ENCODE results near the gene MS4A15. TPM values are rescaled to one million over a fixed set of nuclear protein-coding genes. Genes with fewer than 3 reads are reported as not detected.

MS4A15 gene
- total and polyA plus RNA-seq, 9 donors, result 0.15 to 1.1 (median 0.33) TPM; not detected in 6

DNA sequence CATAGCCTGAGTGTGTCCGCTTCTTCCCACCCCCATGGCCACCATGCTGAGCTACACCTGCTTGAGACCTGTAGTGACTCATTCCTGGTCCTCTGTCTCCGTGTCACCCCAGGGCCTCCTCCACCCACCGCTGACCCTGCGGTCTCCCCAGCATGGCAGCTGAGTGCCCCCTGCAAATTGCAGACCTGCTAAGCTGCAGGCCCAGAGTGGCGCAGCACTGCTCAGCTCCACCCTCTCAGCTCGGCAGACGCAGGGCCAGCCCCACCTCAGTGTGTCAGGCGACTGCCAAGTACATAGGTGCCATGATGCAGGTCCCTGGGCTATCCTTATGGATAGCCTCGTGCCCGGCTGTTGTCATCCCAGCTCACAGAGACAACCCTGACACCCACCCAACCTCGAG is 13.1 kb downstream of the MS4A15 start:
- intact Hi-C loops (cut with DNase I), result loop anchor here in 1 of 4 donors (10.0 kb wide), 1 partner anchor 365 kb away; no protein-coding TSS in a partner anchor
- 86 to 95% (median 90%) methylated on average over 11 of the region's 11 CpGs for WGBS, 3 donors
- no peaks in the 10 kb centered on the region for H3K27me3 ChIP-seq
- H3K9me3 ChIP-seq, result no peaks in the 10 kb centered on the region
- DNase-seq, result no peak
- H3K4me1 ChIP-seq (ENCODE audit: insufficient read depth), result no peaks in the 10 kb centered on the region
- TF ChIP-seq POLR2A (IDR thresholded peaks at IDR 0.05) (no peak), EP300 (IDR thresholded peaks at IDR 0.05) (no peak)
- TF ChIP-seq, protein P1, sequence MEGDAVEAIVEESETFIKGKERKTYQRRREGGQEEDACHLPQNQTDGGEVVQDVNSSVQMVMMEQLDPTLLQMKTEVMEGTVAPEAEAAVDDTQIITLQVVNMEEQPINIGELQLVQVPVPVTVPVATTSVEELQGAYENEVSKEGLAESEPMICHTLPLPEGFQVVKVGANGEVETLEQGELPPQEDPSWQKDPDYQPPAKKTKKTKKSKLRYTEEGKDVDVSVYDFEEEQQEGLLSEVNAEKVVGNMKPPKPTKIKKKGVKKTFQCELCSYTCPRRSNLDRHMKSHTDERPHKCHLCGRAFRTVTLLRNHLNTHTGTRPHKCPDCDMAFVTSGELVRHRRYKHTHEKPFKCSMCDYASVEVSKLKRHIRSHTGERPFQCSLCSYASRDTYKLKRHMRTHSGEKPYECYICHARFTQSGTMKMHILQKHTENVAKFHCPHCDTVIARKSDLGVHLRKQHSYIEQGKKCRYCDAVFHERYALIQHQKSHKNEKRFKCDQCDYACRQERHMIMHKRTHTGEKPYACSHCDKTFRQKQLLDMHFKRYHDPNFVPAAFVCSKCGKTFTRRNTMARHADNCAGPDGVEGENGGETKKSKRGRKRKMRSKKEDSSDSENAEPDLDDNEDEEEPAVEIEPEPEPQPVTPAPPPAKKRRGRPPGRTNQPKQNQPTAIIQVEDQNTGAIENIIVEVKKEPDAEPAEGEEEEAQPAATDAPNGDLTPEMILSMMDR (IDR thresholded peaks at IDR 0.05), result no peak
- H3K36me3 ChIP-seq, result no peaks in the 10 kb centered on the region
- no peak overlapping the region for H3K27ac ChIP-seq
- no peak overlapping the region for H3K4me3 ChIP-seq

DNA sequence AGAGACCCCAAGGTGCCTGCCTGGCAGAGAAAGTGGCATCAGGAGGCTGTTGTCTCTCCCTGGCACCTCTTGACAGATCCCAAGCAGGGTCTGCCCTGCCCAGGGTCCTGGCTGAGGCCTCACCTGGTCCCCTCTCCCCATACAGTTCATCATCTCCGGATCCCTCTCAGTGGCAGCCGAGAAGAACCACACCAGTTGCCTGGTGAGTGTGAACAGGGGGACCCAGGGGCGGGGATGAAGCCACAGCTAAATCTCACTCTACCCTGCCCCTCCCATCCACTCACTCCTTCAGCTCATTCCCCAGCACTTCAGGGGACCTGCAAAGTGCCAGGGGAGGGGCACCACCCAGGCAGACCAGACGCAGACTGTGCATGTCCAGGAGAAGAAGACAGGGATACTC is 14.5 kb downstream of the MS4A15 start:
- TF ChIP-seq EP300 (IDR thresholded peaks at IDR 0.05) (no peak), POLR2A (IDR thresholded peaks at IDR 0.05) (no peak)
- TF ChIP-seq, protein P1 (IDR thresholded peaks at IDR 0.05), result no peak
- H3K27ac ChIP-seq, result no peak overlapping the region
- H3K4me3 ChIP-seq, result no peak overlapping the region
- no peaks in the 10 kb centered on the region for H3K9me3 ChIP-seq
- WGBS, 3 donors, result 88 to 97% (median 93%) methylated on average over 4 of the region's 4 CpGs
- no peaks in the 10 kb centered on the region for H3K4me1 ChIP-seq (ENCODE audit: insufficient read depth)
- intact Hi-C loops (cut with DNase I), result loop anchor here in 1 of 4 donors (10.0 kb wide), 1 partner anchor 364 kb away; no protein-coding TSS in a partner anchor
- no peaks in the 10 kb centered on the region for H3K27me3 ChIP-seq
- no peaks in the 10 kb centered on the region for H3K36me3 ChIP-seq
- DNase-seq, result no peak

DNA sequence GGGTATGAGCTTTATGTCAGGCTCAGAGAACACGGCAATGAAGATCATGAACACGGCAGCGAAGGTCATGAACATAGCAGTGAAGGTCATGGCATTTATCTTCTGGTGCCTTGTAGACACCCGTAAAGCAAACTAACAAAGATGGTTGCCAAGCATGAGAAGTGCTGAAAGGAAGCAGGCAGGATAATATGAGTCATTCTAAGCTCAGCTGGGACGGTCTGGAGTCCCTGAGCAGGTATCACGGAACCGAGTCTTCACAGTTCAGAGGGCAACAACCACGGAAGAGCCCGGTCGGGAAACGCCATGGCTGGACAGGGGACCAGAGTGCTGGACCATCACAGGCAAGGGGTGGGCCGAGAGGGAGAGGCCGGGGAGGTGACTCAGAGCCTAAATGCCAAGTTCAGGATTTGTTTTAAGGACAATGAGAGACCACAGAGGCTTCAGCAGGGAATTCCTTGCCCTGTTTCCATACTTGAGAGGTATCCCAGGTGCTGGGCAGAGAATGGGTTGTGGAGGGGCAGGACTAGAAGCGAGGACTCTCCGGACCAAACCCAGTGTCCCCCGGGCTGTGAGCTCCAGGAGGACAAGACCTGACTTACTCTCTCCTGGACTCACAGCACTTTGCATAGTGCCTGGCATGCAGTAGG is 15.3 kb downstream of the MS4A15 start:
- Histone ChIP-seq H3K36me3 (no peaks in the 10 kb centered on the region), H3K27me3 (no peaks in the 10 kb centered on the region), H3K4me1 (ENCODE audit: insufficient read depth) (no peaks in the 10 kb centered on the region), H3K9me3 (no peaks in the 10 kb centered on the region), H3K27ac (no peak overlapping the region), H3K4me3 (no peak overlapping the region)
- 79 to 84% (median 81%) methylated on average over 16 of the region's 16 CpGs for WGBS, 3 donors
- intact Hi-C loops (cut with DNase I), result loop anchor here in 1 of 4 donors (10.0 kb wide), 1 partner anchor 363 kb away; no protein-coding TSS in a partner anchor
- TF ChIP-seq EP300 (IDR thresholded peaks at IDR 0.05), result no peak
- TF ChIP-seq, protein P1 (IDR thresholded peaks at IDR 0.05), result no peak
- TF ChIP-seq POLR2A (IDR thresholded peaks at IDR 0.05), result no peak
- no peak for DNase-seq

DNA sequence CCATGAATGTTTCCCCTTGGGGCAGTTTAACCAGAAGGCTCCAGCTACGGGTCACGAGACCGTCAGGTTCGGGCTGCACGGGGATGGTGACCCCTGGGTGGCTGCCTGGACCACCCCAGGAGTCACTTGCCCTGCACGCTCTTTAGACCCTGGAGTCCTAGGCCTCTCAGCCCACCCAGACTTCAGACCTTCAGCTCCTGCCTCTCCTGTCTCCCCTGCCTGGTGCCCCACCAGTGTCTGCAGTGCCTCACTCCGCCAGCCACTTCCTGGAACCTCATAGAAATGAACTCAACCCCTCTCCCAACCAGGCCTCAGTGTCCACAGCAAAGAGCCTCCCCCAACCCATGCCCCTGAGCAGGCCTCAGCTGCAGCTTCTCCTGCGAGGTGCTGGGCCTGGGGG is 16.0 kb downstream of the MS4A15 start:
- H3K4me1 ChIP-seq (ENCODE audit: insufficient read depth), result no peaks in the 10 kb centered on the region
- 82 to 87% (median 86%) methylated on average over 8 of the region's 8 CpGs for WGBS, 3 donors
- no peak for DNase-seq
- no peaks in the 10 kb centered on the region for H3K36me3 ChIP-seq
- no peak overlapping the region for H3K27ac ChIP-seq
- H3K27me3 ChIP-seq, result no peaks in the 10 kb centered on the region
- TF ChIP-seq POLR2A (IDR thresholded peaks at IDR 0.05), result no peak
- TF ChIP-seq EP300 (IDR thresholded peaks at IDR 0.05), result no peak
- TF ChIP-seq, protein P1 (IDR thresholded peaks at IDR 0.05), result no peak
- no peak overlapping the region for H3K4me3 ChIP-seq
- H3K9me3 ChIP-seq, result no peaks in the 10 kb centered on the region
- intact Hi-C loops (cut with DNase I), result loop anchor here in 1 of 4 donors (10.0 kb wide), 1 partner anchor 362 kb away; no protein-coding TSS in a partner anchor

All from ovary (tissue), 9 donors.